ENCODE results near the gene FRMD4A. TPM values are rescaled to one million over a fixed set of nuclear protein-coding genes. Genes with fewer than 3 reads are reported as not detected.

FRMD4A gene
- total RNA-seq, 1 experiment from 2014 or later, result 17.1 TPM

DNA sequence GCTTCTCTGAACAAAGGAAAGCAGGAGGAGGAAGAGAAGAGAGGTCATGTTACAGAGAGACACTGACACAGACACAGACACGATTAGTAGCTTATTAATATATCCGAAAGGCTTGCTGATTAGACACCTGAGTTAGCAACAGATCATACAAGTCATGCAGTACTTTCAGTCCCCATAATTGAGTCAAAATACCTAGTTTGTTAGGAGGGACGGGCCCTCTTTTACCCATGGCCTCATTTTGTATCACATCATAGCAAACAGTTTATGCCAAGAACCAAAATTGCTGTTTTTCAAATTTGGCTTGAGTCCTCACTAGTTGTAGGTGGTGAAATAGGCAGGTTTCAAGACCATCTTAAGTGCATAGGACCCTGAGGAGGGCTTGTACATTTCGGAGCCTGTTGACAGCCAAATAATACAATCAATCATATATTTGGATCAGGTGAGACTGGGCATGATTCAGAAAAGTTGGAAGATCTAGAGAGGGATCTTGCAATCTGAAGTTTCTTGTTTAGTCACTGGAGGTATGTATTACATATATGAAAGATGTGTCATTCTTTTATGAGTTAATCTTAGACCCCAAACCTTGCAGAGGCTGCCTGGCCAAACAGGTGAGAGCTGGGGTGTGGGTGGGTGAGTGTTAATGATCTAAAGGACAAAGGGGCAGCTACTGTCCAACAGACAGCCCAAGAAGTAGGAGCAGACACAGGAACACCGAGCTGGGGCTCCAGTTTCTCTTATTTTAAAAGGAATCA lies 678.6 kb downstream of the FRMD4A start:
- Histone ChIP-seq H3K27me3 (no peaks in the 10 kb centered on the region), H3K27ac (no peak overlapping the region), H3K36me3 (peaks cover 10% of the 10 kb centered on the region), H3K4me3 (no peak overlapping the region), H3K9me3 (replicated peaks) (no peaks in the 10 kb centered on the region), H3K4me1 (no peaks in the 10 kb centered on the region)
- DNase-seq, result no peak

DNA sequence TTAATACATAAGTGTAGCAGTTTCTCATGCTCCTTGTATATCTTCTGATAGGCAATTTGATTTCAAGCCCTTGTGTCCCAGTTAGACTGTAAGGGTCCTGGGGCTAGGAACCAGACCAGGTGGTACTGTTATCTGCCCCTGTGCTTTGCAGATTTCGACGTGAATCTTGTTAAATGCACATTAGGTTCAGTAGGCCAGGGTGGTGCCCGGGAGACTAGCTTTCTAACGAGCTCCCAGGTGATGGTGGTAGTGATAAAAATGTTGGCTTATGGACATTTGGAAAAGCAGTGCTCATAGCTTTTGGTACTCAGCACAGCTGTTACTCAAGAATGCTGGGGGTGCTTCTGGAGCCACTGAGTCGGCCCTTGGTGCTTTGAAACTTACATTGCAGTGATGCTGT lies 679.8 kb downstream of the FRMD4A start:
- Histone ChIP-seq H3K27ac (no peak overlapping the region), H3K9me3 (replicated peaks) (no peaks in the 10 kb centered on the region), H3K4me3 (no peak overlapping the region), H3K27me3 (no peaks in the 10 kb centered on the region), H3K4me1 (no peaks in the 10 kb centered on the region), H3K36me3 (peaks cover 10% of the 10 kb centered on the region)
- no peak for DNase-seq

DNA sequence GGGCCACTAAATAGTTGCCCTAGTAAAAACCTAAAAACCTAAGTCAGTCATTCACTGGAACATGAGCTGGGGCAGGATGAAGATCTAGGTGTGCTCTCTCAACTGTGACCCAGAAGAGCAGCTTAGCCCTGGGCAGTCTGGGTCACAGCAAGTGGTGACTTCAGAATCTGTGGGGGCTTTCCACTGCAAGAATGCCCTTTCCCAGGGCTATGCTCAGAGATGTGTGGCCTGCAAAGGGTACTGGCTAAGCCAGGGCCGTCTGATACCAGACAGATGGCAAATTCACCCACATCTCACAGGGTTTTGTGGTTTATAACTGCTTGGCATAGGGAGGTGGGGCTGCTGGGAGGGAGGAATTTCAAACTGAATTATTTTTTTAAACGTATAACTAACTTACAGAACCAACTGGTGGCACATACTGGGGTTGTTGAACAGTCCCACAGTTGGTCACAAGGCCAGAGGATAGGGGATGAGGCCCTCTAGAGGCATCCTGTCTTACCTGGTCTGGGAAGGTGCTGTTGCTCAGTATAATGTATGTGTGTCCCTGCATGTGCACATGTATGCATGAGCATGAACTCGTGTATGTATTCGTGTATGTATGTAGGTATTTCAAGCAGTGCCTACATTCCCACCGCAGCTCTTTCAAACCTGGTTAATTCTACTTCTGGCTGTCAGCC lies 680.7 kb downstream of the FRMD4A start:
- H3K36me3 ChIP-seq, result peaks cover 10% of the 10 kb centered on the region
- H3K27ac ChIP-seq, result no peak overlapping the region
- DNase-seq, result no peak
- H3K9me3 ChIP-seq (replicated peaks), result no peaks in the 10 kb centered on the region
- H3K4me1 ChIP-seq, result no peaks in the 10 kb centered on the region
- H3K4me3 ChIP-seq, result no peak overlapping the region
- H3K27me3 ChIP-seq, result no peaks in the 10 kb centered on the region

DNA sequence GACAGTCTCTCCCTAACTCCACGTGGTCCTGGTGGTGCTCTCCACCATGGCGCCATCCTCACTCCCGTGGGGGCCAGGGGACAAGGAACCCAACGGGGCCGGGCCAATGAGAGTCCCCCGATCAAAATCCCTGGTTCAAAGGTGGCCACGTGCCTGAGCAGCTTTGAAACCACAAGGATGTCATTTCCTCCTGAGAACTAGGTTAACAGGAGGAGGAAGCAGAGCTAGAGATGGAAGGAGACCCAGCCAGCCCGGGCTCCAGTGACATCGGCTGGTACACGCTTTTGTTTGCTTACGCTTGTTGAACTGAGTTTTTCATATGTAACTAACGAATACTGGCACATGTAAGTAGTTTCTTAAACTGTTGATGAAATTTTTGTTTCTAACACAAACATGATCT lies 682.3 kb downstream of the FRMD4A start:
- Histone ChIP-seq H3K36me3 (peaks cover 21% of the 10 kb centered on the region), H3K4me3 (no peak overlapping the region), H3K9me3 (replicated peaks) (no peaks in the 10 kb centered on the region), H3K4me1 (no peaks in the 10 kb centered on the region), H3K27me3 (no peaks in the 10 kb centered on the region), H3K27ac (no peak overlapping the region)
- DNase-seq, result no peak

DNA sequence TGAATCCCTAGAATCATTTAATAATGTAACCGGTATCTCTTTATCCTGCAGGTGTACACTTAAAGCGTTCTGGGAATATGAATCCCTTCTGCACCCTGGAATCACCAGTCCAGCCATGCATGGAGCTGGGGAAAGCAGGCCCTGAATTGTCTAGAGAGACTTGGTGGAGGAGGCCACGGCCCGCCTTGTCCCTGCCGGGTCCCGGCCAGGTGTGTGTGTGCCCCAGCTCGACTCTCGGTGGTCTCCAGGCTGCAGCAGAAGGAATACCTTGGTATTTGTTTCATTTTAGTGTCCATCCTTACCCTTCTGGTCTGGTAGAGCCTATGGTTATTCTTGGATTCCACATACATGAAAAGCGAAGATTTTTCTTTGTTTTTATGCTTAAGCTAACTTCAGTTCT lies 685.9 kb downstream of the FRMD4A start:
- peaks cover 13% of the 10 kb centered on the region for H3K36me3 ChIP-seq

DNA sequence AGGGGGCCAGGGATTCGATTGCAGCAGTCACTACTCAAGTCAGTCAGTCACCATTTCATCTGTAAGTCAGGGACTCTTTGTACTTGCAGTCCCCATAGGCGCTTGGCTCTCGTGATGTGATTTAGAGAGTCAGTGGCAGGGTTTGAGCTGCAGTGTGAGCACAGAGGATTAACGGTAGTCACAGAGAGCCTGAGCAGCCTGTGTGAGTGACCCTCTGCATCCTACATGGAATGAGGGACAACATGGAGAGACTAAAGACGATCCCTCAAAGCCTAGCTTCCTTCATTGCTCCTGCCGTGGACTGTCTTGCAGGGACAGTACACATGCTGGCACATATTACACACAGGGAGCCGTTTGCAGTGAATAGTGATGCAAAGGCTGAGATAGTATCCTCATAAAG lies 687.7 kb downstream of the FRMD4A start:
- Histone ChIP-seq H3K36me3 (peaks cover 13% of the 10 kb centered on the region; the same call in 1 of the 2 replicates), H3K4me1 (no peaks in the 10 kb centered on the region), H3K9me3 (replicated peaks) (no peaks in the 10 kb centered on the region; the same call in 1 of the 2 replicates), H3K4me3 (no peak overlapping the region), H3K27ac (no peak overlapping the region), H3K27me3 (no peaks in the 10 kb centered on the region)
- DNase-seq, result no peak

More for the DNA sequence above, 685.9 kb downstream of the FRMD4A start:
- Histone ChIP-seq H3K4me1 (no peaks in the 10 kb centered on the region), H3K9me3 (replicated peaks) (no peaks in the 10 kb centered on the region; the same call in 1 of the 2 replicates), H3K27ac (no peak overlapping the region), H3K27me3 (no peaks in the 10 kb centered on the region), H3K4me3 (no peak overlapping the region)
- DNase-seq, result no peak

DNA sequence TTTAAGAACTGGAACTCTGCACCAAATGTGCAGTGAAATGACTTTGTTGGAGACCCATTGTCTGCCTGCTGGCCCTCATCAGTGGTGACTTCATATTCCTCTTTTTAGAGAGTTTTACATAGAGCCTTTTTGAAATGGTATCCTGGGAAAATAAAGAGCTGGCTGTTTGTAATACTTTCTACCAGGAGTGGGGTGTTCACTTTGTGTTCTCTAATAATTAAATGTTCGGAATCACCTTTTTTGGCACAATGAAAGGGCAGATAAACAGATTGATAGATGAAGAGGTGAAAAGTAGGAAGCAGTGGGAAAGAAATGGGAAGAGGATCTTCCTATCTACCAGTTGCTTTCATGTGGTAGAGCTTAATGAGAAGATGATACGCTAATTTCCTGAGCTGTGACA lies 688.4 kb downstream of the FRMD4A start:
- Histone ChIP-seq H3K27ac (no peak overlapping the region), H3K27me3 (no peaks in the 10 kb centered on the region), H3K36me3 (peaks cover 13% of the 10 kb centered on the region; the same call in 1 of the 2 replicates), H3K4me3 (no peak overlapping the region), H3K4me1 (no peaks in the 10 kb centered on the region), H3K9me3 (replicated peaks) (no peaks in the 10 kb centered on the region; the same call in 1 of the 2 replicates)
- DNase-seq, result no peak

DNA sequence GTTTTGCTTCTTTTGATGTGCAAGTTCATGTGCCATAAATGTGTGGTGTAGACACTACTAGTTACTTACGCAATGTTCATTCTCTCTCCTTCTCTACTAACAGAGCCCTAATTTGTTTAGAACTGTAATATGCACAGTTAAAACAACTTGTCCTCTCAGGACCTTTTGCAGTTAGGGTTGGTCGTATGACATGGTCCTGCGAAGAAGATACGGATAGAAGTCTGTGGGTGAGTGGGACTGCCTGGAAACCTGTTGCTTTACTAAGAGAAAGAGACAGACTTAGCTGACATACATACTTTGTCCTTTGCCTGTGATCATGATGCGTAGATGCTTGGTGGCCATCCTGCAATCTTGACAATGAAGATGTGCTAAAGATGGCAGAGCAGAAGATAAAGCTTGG lies 692.8 kb downstream of the FRMD4A start:
- no peaks in the 10 kb centered on the region; the same call in 1 of the 2 replicates for H3K36me3 ChIP-seq
- H3K9me3 ChIP-seq (replicated peaks), result no peaks in the 10 kb centered on the region; the same call in 1 of the 2 replicates
- H3K4me3 ChIP-seq, result no peak overlapping the region
- H3K27ac ChIP-seq, result no peak overlapping the region
- no peaks in the 10 kb centered on the region for H3K4me1 ChIP-seq
- no peak for DNase-seq
- no peaks in the 10 kb centered on the region for H3K27me3 ChIP-seq

DNA sequence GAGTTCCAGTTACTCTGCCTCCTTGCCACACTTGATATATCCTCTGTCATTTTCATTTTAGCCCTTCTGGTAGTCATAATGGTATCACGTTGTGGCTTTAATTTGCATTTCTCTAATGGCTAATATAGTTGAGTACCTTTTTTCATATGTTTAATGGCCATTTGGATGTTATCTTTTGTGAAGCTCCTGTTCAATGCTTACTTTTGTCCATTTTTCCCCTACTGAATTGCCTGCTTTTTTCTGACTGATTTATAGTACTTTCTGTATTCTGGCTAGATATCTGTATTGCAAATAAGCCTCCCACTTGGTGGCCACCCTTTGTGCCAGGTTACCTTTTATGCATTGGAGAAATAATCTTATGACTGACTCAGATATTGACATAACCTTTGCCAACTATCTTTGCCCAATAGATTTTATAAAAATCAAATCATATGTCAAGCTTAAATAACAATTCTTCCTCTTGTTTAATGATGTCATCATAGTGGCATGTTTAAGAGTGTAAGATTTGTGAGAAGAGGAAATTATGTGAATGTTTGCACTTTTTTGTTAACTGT lies 693.3 kb downstream of the FRMD4A start:
- H3K27me3 ChIP-seq, result no peaks in the 10 kb centered on the region
- H3K36me3 ChIP-seq, result no peaks in the 10 kb centered on the region; the same call in 1 of the 2 replicates
- no peak overlapping the region for H3K27ac ChIP-seq
- DNase-seq, result no peak
- H3K4me3 ChIP-seq, result no peak overlapping the region
- no peaks in the 10 kb centered on the region; the same call in 1 of the 2 replicates for H3K9me3 ChIP-seq (replicated peaks)
- no peaks in the 10 kb centered on the region for H3K4me1 ChIP-seq

DNA sequence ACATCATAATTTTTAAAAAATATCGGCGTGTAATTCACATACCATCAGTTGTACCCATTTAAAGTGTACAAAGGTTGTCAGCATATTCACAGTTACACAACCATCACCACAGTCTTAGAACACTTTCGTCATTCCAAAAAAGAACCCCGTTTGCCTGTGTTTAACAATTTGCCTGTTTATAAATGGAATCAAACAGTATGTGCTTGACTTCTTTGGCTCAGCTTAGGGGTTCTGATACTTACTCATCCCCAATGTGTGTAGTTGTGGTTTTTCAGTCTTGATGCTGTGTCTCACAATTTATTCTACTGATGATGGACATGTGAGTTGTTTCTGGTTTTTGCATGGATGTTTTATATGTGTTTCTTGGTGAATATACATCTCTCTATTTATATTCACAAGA lies 693.9 kb downstream of the FRMD4A start:
- Histone ChIP-seq H3K36me3 (no peaks in the 10 kb centered on the region; the same call in 1 of the 2 replicates), H3K27ac (no peak overlapping the region)
- DNase-seq, result no peak

DNA sequence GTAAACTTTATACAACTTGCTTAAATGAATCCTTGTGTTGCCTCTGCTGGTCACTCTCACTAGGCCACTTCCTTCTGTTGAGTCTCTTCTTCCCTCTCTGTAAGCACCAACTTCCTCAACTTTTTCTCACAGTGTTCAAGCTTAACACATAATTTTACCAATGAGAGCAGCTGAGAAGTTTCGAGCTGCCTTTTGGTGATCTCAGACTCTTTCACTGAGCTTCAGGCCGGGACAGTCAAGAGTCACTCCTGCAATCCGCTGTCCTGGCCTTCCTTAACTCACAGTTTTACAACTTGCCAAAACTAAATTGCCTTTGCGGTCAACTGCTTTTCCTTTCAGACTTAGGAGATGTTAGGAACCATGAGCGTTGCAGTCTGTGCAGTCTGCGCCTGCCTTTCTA lies 696.5 kb downstream of the FRMD4A start:
- no peaks in the 10 kb centered on the region for H3K27me3 ChIP-seq
- no peak overlapping the region for H3K4me3 ChIP-seq
- H3K27ac ChIP-seq, result no peak overlapping the region
- H3K9me3 ChIP-seq (replicated peaks), result no peaks in the 10 kb centered on the region
- peaks cover 8% of the 10 kb centered on the region for H3K36me3 ChIP-seq
- no peaks in the 10 kb centered on the region for H3K4me1 ChIP-seq
- DNase-seq, result no peak

More for the DNA sequence above, 693.9 kb downstream of the FRMD4A start:
- Histone ChIP-seq H3K4me1 (no peaks in the 10 kb centered on the region), H3K9me3 (replicated peaks) (no peaks in the 10 kb centered on the region; the same call in 1 of the 2 replicates), H3K4me3 (no peak overlapping the region), H3K27me3 (no peaks in the 10 kb centered on the region)

DNA sequence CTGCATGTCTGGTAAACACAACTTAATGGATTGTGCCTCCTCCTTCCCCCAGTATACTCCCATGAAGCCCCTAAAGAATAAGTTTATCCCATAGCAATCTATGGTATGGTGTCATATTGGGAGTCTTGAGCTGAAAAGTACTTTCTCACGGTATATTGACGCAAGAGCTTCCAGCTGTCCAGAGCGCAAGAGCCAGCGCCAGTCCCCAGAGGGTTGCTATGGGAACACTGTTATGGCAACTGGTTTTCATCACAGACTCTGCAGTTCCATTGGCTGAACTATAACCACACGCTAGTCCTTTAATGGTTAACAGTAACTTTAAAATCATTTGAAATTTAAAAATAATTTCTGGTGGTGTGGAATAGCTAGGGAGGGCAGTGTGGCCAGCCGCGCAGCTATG lies 697.0 kb downstream of the FRMD4A start:
- H3K9me3 ChIP-seq (replicated peaks), result no peaks in the 10 kb centered on the region
- H3K27me3 ChIP-seq, result no peaks in the 10 kb centered on the region
- no peak overlapping the region for H3K27ac ChIP-seq
- H3K4me1 ChIP-seq, result no peaks in the 10 kb centered on the region
- H3K36me3 ChIP-seq, result peaks cover 10% of the 10 kb centered on the region
- no peak overlapping the region for H3K4me3 ChIP-seq
- no peak for DNase-seq

DNA sequence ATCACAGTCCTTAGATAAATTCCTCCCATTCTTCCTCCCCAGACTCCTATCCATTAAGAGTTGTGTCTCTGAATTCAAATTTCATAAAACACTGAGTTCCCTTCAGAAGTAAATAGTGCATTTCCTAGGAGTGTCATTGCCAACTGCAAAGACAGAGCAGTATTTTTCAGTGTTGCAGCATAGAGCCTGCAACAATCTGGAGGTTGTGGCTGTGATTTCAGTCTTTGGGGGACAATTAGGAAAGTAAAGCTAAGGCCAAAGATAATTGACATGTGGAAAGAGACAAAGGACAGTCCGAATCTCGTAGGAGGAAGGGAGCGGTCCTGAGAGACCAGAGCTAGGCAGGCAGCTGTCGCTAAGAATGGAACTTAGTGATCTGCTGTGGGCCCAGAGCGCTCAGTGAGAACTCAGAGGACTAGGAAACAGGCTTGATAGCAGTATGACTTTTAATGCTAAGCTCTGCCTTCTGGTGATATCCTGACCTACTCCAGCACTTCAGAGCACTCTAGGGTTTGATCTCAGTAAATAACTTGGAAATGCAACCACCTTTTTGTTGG lies 697.8 kb downstream of the FRMD4A start:
- Histone ChIP-seq H3K27me3 (no peaks in the 10 kb centered on the region), H3K36me3 (peaks cover 16% of the 10 kb centered on the region), H3K9me3 (replicated peaks) (no peaks in the 10 kb centered on the region), H3K4me1 (no peaks in the 10 kb centered on the region), H3K27ac (no peak overlapping the region), H3K4me3 (no peak overlapping the region)
- no peak for DNase-seq

DNA sequence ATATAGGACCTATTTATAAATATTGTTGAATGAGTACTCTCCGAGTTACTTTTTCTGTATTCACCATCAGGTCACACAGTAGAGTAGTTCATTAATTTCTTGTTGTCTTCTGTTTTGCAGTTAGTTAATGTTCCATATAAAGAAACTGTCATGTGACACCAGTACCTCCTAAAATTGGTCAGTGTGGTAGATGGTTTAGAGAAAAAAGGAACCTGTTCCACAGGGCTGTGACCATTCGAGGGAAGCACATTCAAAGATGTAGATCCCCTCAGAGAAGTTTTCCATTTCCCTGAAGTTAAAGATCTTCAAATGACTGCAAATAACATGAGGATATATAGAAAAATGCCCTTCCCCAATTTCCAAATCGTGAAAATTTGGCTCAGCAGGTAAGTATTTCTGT lies 698.3 kb downstream of the FRMD4A start:
- peaks cover 16% of the 10 kb centered on the region for H3K36me3 ChIP-seq
- DNase-seq, result no peak
- no peak overlapping the region for H3K4me3 ChIP-seq
- H3K4me1 ChIP-seq, result no peaks in the 10 kb centered on the region
- no peak overlapping the region for H3K27ac ChIP-seq
- no peaks in the 10 kb centered on the region for H3K9me3 ChIP-seq (replicated peaks)
- no peaks in the 10 kb centered on the region for H3K27me3 ChIP-seq

DNA sequence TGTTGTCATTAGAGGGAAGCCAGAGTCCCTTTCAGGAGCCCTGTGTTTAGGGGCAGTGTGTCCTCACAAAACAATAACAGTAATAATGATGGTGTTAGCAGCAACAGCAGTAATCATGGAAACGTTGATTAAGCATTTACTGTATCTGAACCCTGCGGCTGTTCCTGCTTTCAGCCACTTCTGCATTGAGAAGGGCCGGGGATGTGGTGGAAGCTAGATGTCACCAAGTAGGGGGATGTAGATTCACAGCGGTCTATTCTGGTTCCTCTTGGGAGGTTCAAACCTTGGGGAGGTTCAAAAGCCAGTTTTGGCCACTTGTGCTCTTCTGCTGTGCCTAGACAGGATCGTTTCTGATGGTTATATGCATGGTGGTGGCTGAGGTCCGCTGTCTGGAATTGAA lies 699.1 kb downstream of the FRMD4A start:
- Histone ChIP-seq H3K36me3 (peaks cover 16% of the 10 kb centered on the region), H3K9me3 (replicated peaks) (no peaks in the 10 kb centered on the region), H3K4me3 (no peak overlapping the region), H3K27ac (no peak overlapping the region), H3K4me1 (no peaks in the 10 kb centered on the region), H3K27me3 (no peaks in the 10 kb centered on the region)
- no peak for DNase-seq
